Measurements from ENCODE around the gene SLC7A6.

SLC7A6 gene

DNA sequence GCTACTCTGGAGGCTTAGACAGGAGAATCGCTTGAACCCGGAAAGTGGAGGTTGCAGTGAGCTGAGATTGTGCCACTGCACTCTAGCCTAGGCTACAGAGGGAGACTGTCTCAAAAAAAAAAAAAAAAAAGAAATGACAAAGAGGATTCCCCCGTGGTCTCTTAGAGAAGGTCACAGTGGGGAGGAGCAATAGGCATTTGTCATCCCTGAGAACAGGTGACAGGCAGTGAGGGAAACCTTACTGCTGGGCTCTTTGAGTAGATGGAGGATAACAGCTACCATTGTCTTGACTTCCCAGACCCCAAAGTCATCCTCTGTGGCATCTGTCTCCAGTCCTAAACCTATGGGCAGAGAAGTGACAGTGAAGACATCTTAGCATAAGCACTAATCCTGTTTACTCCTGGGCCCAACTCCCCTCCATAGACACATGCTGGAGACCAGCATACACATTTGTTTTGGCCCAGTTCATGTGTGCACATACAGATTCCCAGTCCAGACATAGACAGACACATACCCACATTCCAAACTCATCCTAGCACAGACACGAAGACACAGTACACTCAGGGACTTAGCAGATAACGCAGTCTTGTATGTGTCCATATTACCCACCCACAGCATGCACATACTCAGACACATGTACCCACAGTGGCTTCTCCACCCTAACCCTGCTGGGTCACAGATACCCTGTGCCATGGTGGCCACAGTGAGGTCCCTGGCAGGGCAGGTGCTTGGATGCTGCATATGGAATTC is 31.1 kb upstream of the SLC7A6 start:
- Histone ChIP-seq H3K36me3 (ENCODE audit: control insufficient read depth in 1 of 2, insufficient read depth in 2 of 2, low read depth in 1 of 2, low read length in 2 of 2) (peaks cover 0 to 30% of the 10 kb centered on the region in 2 experiments), H4K91ac (ENCODE audit: low read length) (no peak overlapping the region), H3K18ac (ENCODE audit: low read depth in 1 of 2, low read length in 2 of 2) (no peak overlapping the region), H3K9ac (ENCODE audit: low read length) (no peak overlapping the region), H3K4ac (ENCODE audit: low read depth in 1 of 2, low read length in 2 of 2) (no peak overlapping the region), H3K27ac (ENCODE audit: low read length, poor library complexity, severe bottlenecking) (no peak overlapping the region), H2AFZ (ENCODE audit: low read depth, low read length) (no peak overlapping the region), H2BK120ac (ENCODE audit: low read depth, low read length) (no peak overlapping the region), H3K14ac (ENCODE audit: low read length in 2 of 2) (no peak overlapping the region), H3K9me3 (ENCODE audit: control insufficient read depth, low read length) (no peaks in the 10 kb centered on the region), H2BK5ac (ENCODE audit: low read depth, low read length, poor library complexity, severe bottlenecking) (no peak overlapping the region), H3K4me3 (ENCODE audit: insufficient read depth in 1 of 2, low read depth in 1 of 2, low read length in 2 of 2) (no peak overlapping the region), H4K8ac (ENCODE audit: low read length) (no peak overlapping the region), H3K4me1 (ENCODE audit: control insufficient read depth, insufficient read depth, low read depth, low read length) (peaks cover 34% of the 10 kb centered on the region), H3K23ac (ENCODE audit: low read length in 2 of 2) (no peak overlapping the region), H2AK5ac (ENCODE audit: low read length, severe bottlenecking) (no peak overlapping the region), H3K27me3 (ENCODE audit: control insufficient read depth in 1 of 2, insufficient read depth in 1 of 2, low read length in 2 of 2) (peaks cover 13 to 17% of the 10 kb centered on the region in 2 experiments), H2BK15ac (ENCODE audit: low read depth, poor library complexity, severe bottlenecking) (no peak overlapping the region), H3K79me1 (replicated peaks; ENCODE audit: low read length, poor library complexity, severe bottlenecking) (no peaks in the 10 kb centered on the region), H2BK12ac (ENCODE audit: low read length in 2 of 2) (no peak overlapping the region), H3K4me2 (ENCODE audit: low read length, poor library complexity, severe bottlenecking) (no peak overlapping the region)
- no peak for DNase-seq
- 96% methylated on average over 5 of the region's 5 CpGs for WGBS

DNA sequence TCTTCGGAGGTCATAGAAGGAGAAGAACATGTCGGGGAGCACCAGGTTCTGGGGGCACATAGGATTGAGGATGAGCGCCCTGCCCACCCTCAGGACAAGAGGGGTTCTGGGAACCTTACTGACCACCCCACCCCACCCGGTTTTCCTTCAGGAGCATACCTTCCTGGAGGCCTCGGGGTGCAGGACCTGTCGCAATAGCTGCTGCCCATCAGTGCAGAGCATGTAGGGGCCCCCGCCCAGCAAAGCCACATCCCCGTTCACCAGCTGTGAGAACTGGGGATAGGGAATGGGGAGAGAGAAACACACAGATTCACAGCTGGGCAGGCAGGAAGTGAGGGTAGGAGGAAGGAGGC is 30.5 kb upstream of the SLC7A6 start:
- H3K4me2 ChIP-seq (ENCODE audit: low read length, poor library complexity, severe bottlenecking), result no peak overlapping the region
- no peak overlapping the region for H2BK120ac ChIP-seq (ENCODE audit: low read depth, low read length)
- H3K14ac ChIP-seq (ENCODE audit: low read length in 2 of 2), result no peak overlapping the region
- 83% methylated on average over 7 of the region's 8 CpGs for WGBS
- H3K18ac ChIP-seq (ENCODE audit: low read depth in 1 of 2, low read length in 2 of 2), result no peak overlapping the region
- H3K9ac ChIP-seq (ENCODE audit: low read length), result no peak overlapping the region
- H2BK15ac ChIP-seq (ENCODE audit: low read depth, poor library complexity, severe bottlenecking), result no peak overlapping the region
- no peak overlapping the region for H2AFZ ChIP-seq (ENCODE audit: low read depth, low read length)
- H3K36me3 ChIP-seq (ENCODE audit: control insufficient read depth in 1 of 2, insufficient read depth in 2 of 2, low read depth in 1 of 2, low read length in 2 of 2), result peaks cover 0 to 30% of the 10 kb centered on the region in 2 experiments
- no peaks in the 10 kb centered on the region for H3K9me3 ChIP-seq (ENCODE audit: control insufficient read depth, low read length)
- H3K27ac ChIP-seq (ENCODE audit: low read length, poor library complexity, severe bottlenecking), result no peak overlapping the region
- no peak overlapping the region for H3K4me3 ChIP-seq (ENCODE audit: insufficient read depth in 1 of 2, low read depth in 1 of 2, low read length in 2 of 2)
- peaks cover 13 to 17% of the 10 kb centered on the region in 2 experiments for H3K27me3 ChIP-seq (ENCODE audit: control insufficient read depth in 1 of 2, insufficient read depth in 1 of 2, low read length in 2 of 2)
- no peak overlapping the region for H3K23ac ChIP-seq (ENCODE audit: low read length in 2 of 2)
- H3K4me1 ChIP-seq (ENCODE audit: control insufficient read depth, insufficient read depth, low read depth, low read length), result peaks cover 34% of the 10 kb centered on the region
- H2BK12ac ChIP-seq (ENCODE audit: low read length in 2 of 2), result no peak overlapping the region
- no peak for DNase-seq
- peak overlapping the region; percentile 34 for H4K91ac ChIP-seq (ENCODE audit: low read length)
- H3K79me1 ChIP-seq (replicated peaks; ENCODE audit: low read length, poor library complexity, severe bottlenecking), result no peaks in the 10 kb centered on the region
- no peak overlapping the region for H2BK5ac ChIP-seq (ENCODE audit: low read depth, low read length, poor library complexity, severe bottlenecking)
- H3K4ac ChIP-seq (ENCODE audit: low read depth in 1 of 2, low read length in 2 of 2), result no peak overlapping the region
- no peak overlapping the region for H2AK5ac ChIP-seq (ENCODE audit: low read length, severe bottlenecking)
- no peak overlapping the region for H4K8ac ChIP-seq (ENCODE audit: low read length)

DNA sequence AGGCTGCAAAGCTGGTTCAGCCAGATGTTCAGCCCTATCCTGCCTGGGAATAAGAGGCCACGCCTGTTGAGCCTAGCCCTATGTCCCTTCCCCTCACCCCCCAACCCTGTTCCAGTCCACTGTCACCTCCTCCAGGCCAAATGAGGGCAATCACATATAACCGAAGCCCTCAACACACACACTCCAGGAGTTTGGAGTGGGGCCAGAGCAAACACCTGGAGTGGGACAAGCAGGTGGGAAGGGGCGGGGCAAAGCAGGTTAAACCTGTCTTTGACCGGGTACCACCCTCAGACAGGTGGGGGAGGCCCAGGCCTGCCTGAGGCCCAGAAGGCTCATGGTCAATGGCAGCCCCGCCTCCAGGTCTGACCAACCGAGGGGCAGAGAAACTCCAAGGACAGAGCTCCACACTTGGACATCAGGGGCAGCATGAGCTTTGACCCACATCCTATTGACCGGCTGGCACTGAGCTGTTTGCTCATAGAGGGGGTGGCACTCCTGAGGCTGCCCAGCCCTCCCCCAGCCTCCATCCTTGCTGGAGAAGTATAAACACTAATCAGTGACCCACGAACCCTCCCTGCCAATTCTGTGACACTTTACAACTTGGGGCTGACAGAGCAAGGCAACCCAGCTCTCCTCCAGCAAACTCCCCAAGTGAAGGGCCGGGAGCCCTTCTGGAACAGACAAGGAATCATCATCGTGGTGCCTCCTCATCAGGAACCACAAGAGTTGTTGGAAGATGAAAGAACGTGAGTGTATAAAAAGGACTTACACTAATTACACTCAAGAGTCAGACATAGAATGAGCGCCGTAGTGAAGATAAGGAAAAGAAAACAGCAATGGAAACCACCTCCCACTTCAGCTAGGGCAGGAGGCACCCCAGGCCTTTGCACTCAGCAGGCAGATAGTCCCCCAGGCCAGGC is 29.9 kb upstream of the SLC7A6 start:
- 67% methylated on average over 11 of the region's 13 CpGs for WGBS
- peak overlapping the region; percentile 15 for H2AK5ac ChIP-seq (ENCODE audit: low read length, severe bottlenecking)
- no peak overlapping the region for H2AFZ ChIP-seq (ENCODE audit: low read depth, low read length)
- H3K4me2 ChIP-seq (ENCODE audit: low read length, poor library complexity, severe bottlenecking), result no peak overlapping the region
- peaks cover 34% of the 10 kb centered on the region for H3K4me1 ChIP-seq (ENCODE audit: control insufficient read depth, insufficient read depth, low read depth, low read length)
- H3K9me3 ChIP-seq (ENCODE audit: control insufficient read depth, low read length), result no peaks in the 10 kb centered on the region
- no peak overlapping the region for H2BK5ac ChIP-seq (ENCODE audit: low read depth, low read length, poor library complexity, severe bottlenecking)
- no peak overlapping the region for H3K27ac ChIP-seq (ENCODE audit: low read length, poor library complexity, severe bottlenecking)
- peak overlapping the region in 1 of 2 experiments; percentile 24 for H3K18ac ChIP-seq (ENCODE audit: low read depth in 1 of 2, low read length in 2 of 2)
- no peak overlapping the region for H4K8ac ChIP-seq (ENCODE audit: low read length)
- H4K91ac ChIP-seq (ENCODE audit: low read length), result peak overlapping the region; percentile 34
- H2BK120ac ChIP-seq (ENCODE audit: low read depth, low read length), result no peak overlapping the region
- DNase-seq, result no peak
- H3K9ac ChIP-seq (ENCODE audit: low read length), result no peak overlapping the region
- no peak overlapping the region for H3K14ac ChIP-seq (ENCODE audit: low read length in 2 of 2)
- H3K36me3 ChIP-seq (ENCODE audit: control insufficient read depth in 1 of 2, insufficient read depth in 2 of 2, low read depth in 1 of 2, low read length in 2 of 2), result peaks cover 0 to 30% of the 10 kb centered on the region in 2 experiments
- H3K23ac ChIP-seq (ENCODE audit: low read length in 2 of 2), result no peak overlapping the region
- no peaks in the 10 kb centered on the region for H3K79me1 ChIP-seq (replicated peaks; ENCODE audit: low read length, poor library complexity, severe bottlenecking)
- H3K4me3 ChIP-seq (ENCODE audit: insufficient read depth in 1 of 2, low read depth in 1 of 2, low read length in 2 of 2), result no peak overlapping the region
- H2BK15ac ChIP-seq (ENCODE audit: low read depth, poor library complexity, severe bottlenecking), result peak overlapping the region; percentile 31
- peaks cover 13 to 17% of the 10 kb centered on the region in 2 experiments for H3K27me3 ChIP-seq (ENCODE audit: control insufficient read depth in 1 of 2, insufficient read depth in 1 of 2, low read length in 2 of 2)
- no peak overlapping the region for H2BK12ac ChIP-seq (ENCODE audit: low read length in 2 of 2)
- no peak overlapping the region for H3K4ac ChIP-seq (ENCODE audit: low read depth in 1 of 2, low read length in 2 of 2)
